DND-41 (cell line): ENCODE results near the gene PTDSS2.

Experiments used
- ATAC-seq: fragments of 200-7000 bp; cut with Tn5 transposase; 3 replicates; pipeline ENCODE4 v1.9.1; 2021; ENCODE audit warnings: low read depth; ENCODE audit not compliant: insufficient read depth
- DNase-seq: peaks from one replicate; pipeline ENCODE4 v3.0.0-alpha.2; 2020
- H2AFZ ChIP-seq: 2 replicates; pipeline ENCODE4 v1.6.0; 2012; ENCODE audit warnings: low read depth, low read length
- H3K27ac ChIP-seq: 2 replicates; pipeline ENCODE4 v1.5.1; 2012; ENCODE audit warnings: low read length, inconsistent platforms
- H3K27me3 ChIP-seq: fragments of 200-600 bp; sonication (generic); 2 replicates; pipeline ENCODE4 v1.6.0; 2012; ENCODE audit warnings: low read length, mild to moderate bottlenecking, inconsistent platforms; ENCODE audit not compliant: insufficient read depth, poor library complexity
- H3K36me3 ChIP-seq: 2 replicates; pipeline ENCODE4 v1.5.1; 2012; ENCODE audit warnings: low read length, inconsistent platforms; ENCODE audit not compliant: insufficient read depth
- H3K4me1 ChIP-seq: 2 replicates; pipeline ENCODE4 v1.5.1; 2012; ENCODE audit warnings: mild to moderate bottlenecking, low read length; ENCODE audit not compliant: insufficient read depth
- H3K4me2 ChIP-seq: 2 replicates; pipeline ENCODE4 v1.6.0; 2012; ENCODE audit warnings: mild to moderate bottlenecking, moderate library complexity, low read length, inconsistent platforms; ENCODE audit not compliant: insufficient read depth
- H3K4me3 ChIP-seq, 2 experiments: fragments of 200-600 bp in 1 of 2; shearing (Covaris generic) in 1 of 2; 2 replicates each; pipeline ENCODE4 v1.5.1; 2012 to 2016; ENCODE audit warnings: inconsistent platforms in 2 of 2, low read length in 2 of 2, mild to moderate bottlenecking in 2 of 2, low read depth in 1 of 2, moderate library complexity in 1 of 2
- H3K79me2 ChIP-seq: 2 replicates; pipeline ENCODE4 v1.6.0; 2012; ENCODE audit warnings: low read length, inconsistent platforms; ENCODE audit not compliant: insufficient read depth
- H3K9ac ChIP-seq: 2 replicates; pipeline ENCODE4 v1.6.0; 2012; ENCODE audit warnings: low read depth, mild to moderate bottlenecking, inconsistent platforms, low read length, moderate library complexity
- H3K9me3 ChIP-seq: 2 replicates; pipeline ENCODE4 v1.5.1; 2012; ENCODE audit warnings: low read length, moderate library complexity, mild to moderate bottlenecking, inconsistent platforms; ENCODE audit not compliant: insufficient read depth, severe bottlenecking
- H4K20me1 ChIP-seq: 2 replicates; pipeline ENCODE4 v1.6.0; 2012; ENCODE audit warnings: low read length; ENCODE audit not compliant: insufficient read depth
- EZH2 ChIP-seq: IDR thresholded peaks from 3 replicates; pipeline ENCODE4 v1.6.1; 2012; ENCODE audit warnings: borderline replicate concordance, low read depth, mild to moderate bottlenecking, moderate library complexity, low read length, inconsistent platforms; ENCODE audit not compliant: severe bottlenecking
- TF ChIP-seq, protein P1 (sequence below): IDR thresholded peaks from 2 replicates; pipeline ENCODE4 v1.5.1; 2012; ENCODE audit warnings: borderline replicate concordance, low read length, moderate library complexity, mild to moderate bottlenecking; ENCODE audit not compliant: poor library complexity, severe bottlenecking; ENCODE audit errors: extremely low read depth

The PTDSS2 gene

DNA sequence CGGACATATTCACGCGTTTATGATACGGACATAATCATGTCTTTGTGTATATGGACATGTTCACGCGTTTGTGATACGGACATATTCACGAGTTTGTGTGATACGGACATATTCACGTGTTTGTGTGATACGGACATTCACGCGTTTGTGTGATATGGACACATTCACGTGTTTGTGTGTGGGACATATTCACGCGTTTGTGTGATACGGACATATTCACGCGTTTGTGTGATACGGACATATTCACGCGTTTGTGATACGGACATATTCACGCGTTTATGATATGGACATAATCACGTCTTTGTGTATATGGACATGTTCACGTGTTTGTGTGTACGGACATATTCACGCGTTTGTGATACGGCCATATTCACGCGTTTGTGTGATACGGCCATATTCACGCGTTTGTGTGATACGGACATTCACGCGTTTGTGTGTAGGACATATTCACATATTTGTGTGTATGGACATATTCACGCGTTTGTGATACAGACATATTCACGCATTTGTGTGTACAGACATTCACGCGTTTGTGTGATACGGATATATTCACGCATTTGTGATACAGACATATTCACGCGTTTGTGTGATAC lies 24.9 kb downstream of the PTDSS2 start:
- no peak for ATAC-seq
- peaks cover 34% of the 10 kb centered on the region for H4K20me1 ChIP-seq
- H3K9ac ChIP-seq: no peak overlapping the region
- H3K4me3 ChIP-seq: no peak overlapping the region
- H3K36me3 ChIP-seq: peaks cover 15% of the 10 kb centered on the region
- H3K27me3 ChIP-seq: no peaks in the 10 kb centered on the region
- no peak overlapping the region for H3K27ac ChIP-seq
- H3K4me2 ChIP-seq: no peak overlapping the region
- TF ChIP-seq, protein P1, sequence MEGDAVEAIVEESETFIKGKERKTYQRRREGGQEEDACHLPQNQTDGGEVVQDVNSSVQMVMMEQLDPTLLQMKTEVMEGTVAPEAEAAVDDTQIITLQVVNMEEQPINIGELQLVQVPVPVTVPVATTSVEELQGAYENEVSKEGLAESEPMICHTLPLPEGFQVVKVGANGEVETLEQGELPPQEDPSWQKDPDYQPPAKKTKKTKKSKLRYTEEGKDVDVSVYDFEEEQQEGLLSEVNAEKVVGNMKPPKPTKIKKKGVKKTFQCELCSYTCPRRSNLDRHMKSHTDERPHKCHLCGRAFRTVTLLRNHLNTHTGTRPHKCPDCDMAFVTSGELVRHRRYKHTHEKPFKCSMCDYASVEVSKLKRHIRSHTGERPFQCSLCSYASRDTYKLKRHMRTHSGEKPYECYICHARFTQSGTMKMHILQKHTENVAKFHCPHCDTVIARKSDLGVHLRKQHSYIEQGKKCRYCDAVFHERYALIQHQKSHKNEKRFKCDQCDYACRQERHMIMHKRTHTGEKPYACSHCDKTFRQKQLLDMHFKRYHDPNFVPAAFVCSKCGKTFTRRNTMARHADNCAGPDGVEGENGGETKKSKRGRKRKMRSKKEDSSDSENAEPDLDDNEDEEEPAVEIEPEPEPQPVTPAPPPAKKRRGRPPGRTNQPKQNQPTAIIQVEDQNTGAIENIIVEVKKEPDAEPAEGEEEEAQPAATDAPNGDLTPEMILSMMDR: no peak
- TF ChIP-seq EZH2: no peak
- no peaks in the 10 kb centered on the region for H3K4me1 ChIP-seq
- H3K79me2 ChIP-seq: peaks cover 17% of the 10 kb centered on the region
- no peak overlapping the region for H2AFZ ChIP-seq
- no peaks in the 10 kb centered on the region for H3K9me3 ChIP-seq
- DNase-seq: no peak

DNA sequence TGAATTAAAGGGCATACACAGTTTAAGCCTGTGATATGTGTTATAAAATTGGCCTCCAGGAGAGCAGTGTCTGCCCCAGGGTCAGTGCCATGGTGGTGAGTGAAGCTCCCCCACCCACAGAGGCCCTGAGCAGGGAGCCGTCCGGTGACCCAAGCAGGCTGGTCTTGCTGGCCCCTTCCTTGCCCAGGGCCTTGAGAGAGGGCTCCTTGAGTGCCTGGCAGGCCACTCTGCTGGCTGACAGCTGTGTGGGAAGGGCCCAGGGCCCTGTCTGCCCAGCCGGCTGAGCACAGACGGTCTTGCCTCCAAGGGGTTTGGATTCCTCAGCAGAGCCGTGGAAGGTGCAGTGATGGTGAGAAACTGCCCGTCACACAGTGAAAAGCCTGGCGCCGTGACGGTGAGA lies 25.9 kb downstream of the PTDSS2 start:
- no peaks in the 10 kb centered on the region for H3K9me3 ChIP-seq
- peaks cover 17% of the 10 kb centered on the region for H3K79me2 ChIP-seq
- H3K27me3 ChIP-seq: no peaks in the 10 kb centered on the region
- H3K4me2 ChIP-seq: no peak overlapping the region
- TF ChIP-seq, protein P1: no peak
- no peak for TF ChIP-seq EZH2
- no peak overlapping the region for H3K4me3 ChIP-seq
- peaks cover 15% of the 10 kb centered on the region for H3K36me3 ChIP-seq
- no peak overlapping the region for H3K27ac ChIP-seq
- no peak for DNase-seq
- no peak overlapping the region for H2AFZ ChIP-seq
- H4K20me1 ChIP-seq: peaks cover 33% of the 10 kb centered on the region
- H3K4me1 ChIP-seq: no peaks in the 10 kb centered on the region
- no peak for ATAC-seq
- H3K9ac ChIP-seq: no peak overlapping the region

DNA sequence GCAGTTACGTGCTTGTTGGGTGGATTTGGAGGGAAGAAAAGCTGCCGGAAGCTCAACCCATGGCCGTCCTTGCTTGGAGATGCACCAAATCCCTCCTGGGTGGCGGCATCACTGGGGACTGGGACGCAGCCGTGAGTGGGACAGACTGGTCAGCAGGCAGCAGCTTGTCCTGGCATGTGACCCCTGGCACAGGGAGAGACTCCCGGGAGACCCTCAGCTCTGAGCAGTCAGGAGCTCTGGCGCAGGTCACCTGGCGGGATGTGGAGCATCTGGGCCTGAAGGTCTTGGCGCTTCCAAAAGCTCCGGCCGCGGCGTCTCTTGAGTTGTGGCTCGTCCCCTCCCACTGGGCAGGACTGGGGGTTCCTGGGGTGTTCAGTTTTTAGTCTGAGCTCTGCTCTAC lies 26.3 kb downstream of the PTDSS2 start:
- H3K36me3 ChIP-seq: peaks cover 15% of the 10 kb centered on the region
- TF ChIP-seq, protein P1: no peak
- no peak for TF ChIP-seq EZH2
- peaks cover 33% of the 10 kb centered on the region for H4K20me1 ChIP-seq
- H2AFZ ChIP-seq: no peak overlapping the region
- H3K9ac ChIP-seq: no peak overlapping the region
- H3K4me3 ChIP-seq: no peak overlapping the region
- no peak for DNase-seq
- no peak overlapping the region for H3K27ac ChIP-seq
- no peaks in the 10 kb centered on the region for H3K27me3 ChIP-seq
- no peaks in the 10 kb centered on the region for H3K9me3 ChIP-seq
- no peak for ATAC-seq
- no peaks in the 10 kb centered on the region for H3K4me1 ChIP-seq
- H3K4me2 ChIP-seq: no peak overlapping the region
- H3K79me2 ChIP-seq: peaks cover 17% of the 10 kb centered on the region
